HG03060 (cell line): ENCODE data around the gene HCAR2.
"Not testable (repeated sequence)": the region's sequence is repeated elsewhere in the genome, so short reads cannot be mapped to it uniquely, and the experiment has no call there.

ENCODE experiments used
- ATAC-seq: cut with Tn5 transposase; IDR thresholded peaks from one replicate; pipeline ENCODE4 v1.9.1; 2021; ENCODE audit warnings: low read depth, moderate number of reproducible peaks; ENCODE audit not compliant: unreplicated experiment

The HCAR2 gene

DNA sequence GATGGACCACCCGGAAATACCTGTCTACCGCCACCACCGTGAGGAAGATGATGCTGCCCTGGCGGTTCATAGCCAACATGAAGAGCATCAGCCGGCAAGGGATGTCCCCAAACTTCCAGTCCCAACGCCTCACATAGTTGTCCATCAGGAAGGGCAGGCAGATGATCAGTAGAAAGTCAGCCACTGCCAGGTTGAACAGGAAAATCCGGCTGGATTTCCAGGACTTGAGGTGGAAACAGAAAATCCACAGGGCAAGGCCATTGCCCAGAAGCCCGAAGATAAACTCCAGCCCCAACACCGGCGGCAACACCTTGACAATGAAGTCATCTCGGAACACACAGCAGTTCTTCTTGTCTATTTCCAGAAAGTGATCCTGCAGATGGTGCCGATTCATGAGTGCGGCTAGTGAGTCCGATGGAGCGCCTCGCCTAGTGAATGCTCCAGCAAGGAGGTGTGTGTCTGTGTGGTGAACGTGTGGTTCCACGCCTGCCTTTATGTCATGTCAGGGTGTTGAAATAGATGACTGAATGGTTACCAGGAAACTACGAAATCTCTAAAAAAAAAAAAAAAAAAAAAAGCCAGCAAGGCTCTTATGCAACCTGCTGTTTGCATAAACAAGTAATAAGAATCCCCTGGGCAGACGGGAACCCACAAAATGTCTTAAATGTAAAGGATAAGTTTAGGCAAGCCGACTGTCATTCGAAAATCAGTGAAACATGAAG is at the start of gene HCAR2:
HCAR2 (minus strand) TSS at position 468 of the 722 bp plus-strand sequence; CDS start at position 394, 74 bp downstream.
- ATAC-seq: not testable (repeated sequence)

DNA sequence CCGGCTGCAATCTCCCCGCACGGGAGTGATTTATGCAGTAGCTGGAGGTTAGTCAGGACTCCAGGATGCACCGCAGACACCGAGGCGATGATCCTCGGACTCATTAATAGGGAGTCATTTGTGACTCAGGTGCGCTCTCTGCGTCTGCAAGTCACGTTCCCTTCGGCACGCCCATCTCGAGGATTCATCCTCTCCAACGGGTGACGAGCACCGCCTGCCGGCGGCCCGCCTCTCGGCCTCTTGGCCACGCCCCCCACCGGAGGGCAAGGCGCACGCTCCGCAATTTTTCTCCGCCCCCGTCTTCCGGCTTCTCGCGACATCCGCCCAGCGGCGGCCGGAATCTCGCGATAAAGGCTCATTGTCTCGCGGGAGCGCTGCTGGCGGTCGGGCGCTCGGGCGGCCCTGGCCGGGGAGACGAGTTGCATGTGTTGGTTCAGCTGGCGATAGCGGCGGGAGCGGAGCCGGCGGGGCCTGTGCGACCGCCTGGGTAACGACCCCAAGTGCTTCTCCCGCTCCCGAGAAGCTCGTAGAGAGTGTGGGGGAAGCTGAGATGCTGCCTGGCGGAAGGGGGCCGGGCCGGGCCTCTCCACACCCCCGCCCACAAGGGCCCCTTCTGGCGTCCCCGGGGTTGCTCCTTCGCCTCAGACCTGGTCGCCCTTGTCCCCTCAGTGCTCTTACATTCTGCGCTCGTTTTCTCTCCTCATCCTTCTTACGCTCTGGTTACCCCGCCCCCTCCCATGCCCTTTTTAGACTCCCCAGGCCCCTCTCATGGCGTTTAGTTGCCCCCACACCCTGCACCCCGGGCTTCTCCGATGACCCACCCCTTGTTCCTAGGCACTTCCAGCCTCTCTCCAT is 49.5 kb upstream of the HCAR2 start, which contains the start of gene DENR:
DENR (plus strand) TSS at position 361 of the 855 bp plus-strand sequence. CDS start 878 bp downstream, outside the sequence.
- peak; percentile 94 for ATAC-seq

DNA sequence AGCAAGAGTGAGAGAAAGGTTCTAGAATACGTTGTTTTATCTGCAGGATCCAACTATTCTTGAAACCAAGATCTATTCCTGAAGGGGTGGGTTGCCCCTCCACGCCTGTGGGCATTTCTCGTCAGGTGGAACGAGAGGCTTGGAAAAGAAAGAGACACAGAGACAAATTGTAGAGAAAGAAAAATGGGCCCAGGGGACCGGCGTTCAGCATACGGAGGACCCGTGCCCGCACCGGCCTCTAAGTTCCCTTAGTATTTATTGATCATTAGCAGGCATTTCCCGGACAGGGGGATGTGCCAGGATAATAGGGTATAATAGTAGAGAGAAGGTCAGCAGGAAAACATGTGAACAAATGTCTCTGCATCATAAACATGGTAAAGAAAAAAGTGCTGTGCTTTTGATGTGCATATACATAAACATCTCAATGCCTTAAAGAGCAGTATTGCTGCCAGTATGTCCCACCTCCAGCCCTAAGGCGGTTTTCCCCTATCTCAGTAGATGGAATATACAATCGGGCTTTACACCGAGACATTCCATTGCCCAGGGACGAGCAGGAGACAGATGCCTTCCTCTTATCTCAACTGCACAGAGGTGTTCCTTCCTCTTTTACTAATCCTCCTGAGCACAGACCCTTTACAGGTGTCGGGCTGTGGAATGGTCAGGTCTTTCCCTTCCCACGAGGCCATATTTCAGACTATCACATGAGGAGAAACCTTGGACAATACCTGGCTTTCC is 47.8 kb upstream of the HCAR2 start:
- ATAC-seq: not testable (repeated sequence)

DNA sequence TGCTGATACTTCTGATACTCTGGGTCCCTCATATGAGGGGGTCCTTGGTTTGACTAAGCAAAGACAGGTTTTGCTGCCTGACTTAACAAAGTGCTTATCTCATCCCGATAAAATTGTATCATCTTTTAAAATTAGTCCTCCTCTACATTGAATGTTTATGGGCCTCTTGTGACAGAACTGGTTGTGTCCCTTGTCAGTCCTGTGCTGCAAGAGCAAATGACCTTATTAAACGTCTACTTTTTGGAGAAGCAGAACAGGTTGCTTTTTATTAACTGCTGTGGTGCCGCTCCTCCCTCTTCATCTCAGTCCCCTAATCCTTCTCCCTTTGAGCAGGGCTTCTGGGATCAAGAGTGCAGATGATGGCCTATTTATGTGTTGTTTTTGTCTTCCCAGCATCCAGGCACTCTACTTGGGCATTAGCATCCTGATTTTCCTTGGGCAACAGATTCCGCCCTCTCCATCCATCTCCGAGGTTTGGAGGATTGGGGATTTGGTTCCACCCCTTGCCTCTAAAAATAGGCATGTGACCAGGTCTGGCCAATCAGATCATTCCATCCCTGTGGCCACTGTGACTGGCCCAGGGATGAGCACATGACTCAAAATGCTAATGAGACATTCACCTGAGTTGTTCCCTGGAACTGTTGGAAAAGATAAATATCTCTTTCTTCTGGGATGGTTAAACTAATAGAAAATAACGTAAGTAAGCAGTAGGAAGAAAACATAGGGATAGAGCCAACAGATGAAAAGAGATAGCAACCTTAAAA is 46.6 kb upstream of the HCAR2 start:
- no peak for ATAC-seq

DNA sequence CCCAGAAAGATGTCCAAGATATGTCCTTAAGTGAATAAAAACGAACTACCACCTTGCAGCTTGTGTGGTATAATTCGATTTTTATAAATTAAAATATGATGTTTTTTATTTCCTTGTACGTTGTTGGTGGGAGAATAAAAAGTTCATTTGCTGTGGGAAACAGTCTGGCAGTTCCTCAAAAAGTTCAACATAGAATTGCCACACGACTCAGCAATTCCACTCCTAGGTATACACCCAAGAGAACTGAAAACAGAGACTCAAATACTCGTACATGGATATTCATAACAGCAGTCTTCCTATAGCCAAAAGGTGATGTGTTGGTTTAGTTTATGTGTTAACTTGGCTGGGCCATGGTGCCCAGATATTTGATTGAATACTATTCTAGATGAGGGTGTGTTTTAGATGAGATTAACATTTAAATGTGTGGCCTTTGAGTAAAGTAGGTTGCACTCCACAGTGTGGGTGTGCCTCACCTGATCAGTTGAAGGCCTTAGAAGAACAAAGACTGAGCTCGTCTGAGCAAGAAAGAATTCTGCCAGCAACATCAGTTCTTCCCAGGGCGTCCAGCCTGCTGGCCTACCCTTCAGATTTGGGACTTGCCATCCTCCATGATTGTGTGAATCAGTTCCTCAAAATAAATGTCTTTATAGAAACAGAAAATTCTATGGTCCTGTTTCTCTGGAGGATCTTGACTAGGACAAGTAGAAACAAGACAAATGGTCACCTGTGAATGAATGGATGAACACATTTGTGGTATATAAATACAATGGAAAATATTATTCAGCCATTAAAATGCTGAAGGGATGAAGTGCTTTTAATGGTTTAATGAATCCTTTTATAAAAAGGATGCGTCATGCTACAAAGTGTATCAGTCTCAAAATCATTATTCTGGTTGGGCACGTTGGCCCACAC is 44.3 kb upstream of the HCAR2 start:
- ATAC-seq: no peak

DNA sequence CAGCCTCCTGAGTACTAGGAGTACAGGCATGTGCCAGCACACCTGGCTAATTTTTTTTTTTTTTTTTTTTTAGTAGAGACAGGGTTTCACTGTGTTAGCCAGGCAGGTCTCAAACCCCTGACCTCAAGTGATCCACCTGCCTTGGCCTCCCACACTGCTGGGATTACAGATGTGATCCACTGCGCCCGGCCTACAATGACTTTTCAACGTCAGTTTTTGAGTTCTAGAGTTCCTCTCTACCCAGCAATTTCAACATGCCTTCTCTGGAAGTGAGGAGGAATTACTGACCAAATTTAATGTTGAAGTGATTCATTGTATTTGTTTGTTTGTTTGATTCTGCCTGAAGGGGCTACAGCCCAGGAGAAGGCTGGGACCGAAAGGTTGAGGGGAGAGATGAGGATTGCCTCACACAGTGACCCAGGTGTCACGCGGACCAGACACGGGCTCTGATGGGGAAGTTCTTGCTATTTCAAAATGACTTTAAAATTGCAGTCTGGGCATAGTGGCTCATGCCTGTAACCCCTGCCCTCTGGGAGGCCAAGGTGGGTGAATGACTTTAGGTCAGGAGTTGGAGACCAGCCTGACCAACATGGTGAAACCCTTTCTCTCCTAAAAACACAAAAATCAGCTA is 40.9 kb upstream of the HCAR2 start:
- no peak for ATAC-seq

DNA sequence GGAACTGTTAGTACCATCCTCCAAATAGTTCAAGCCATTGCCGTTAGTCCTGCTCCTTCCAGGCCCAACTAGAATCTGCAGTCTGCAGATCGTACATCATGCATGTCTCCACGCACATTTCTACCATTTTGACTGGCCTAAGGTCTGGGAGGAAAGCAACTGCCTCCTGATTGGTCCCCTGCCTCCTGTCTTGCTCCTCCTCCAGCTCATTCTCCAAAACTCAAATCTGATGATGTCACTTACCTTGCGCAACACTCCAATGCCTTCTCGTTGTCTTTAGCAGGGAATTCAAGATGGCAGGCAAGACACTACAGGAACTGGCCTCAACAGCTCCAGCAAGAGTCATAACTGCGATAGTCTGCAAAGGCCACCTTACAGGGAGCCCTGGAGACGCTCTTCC is 37.2 kb upstream of the HCAR2 start:
- ATAC-seq: no peak

DNA sequence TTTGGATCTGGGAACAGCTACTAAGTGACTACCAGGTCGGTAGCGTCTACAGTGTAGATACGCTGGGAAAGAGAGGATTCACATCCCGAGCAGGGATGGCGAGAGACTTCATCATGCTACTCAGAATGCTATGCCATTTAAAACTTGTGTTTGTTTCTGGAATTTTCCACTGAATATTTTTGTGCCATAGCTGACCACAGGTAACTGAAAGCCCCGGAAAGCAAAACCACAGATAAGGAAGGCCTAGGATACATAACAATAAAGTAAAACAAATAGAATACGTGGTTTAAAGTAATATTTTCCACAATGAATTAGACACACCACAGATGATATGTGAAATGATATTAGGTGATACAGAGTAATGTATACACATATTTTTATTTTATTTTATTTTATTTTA is 35.4 kb upstream of the HCAR2 start:
- no peak for ATAC-seq

DNA sequence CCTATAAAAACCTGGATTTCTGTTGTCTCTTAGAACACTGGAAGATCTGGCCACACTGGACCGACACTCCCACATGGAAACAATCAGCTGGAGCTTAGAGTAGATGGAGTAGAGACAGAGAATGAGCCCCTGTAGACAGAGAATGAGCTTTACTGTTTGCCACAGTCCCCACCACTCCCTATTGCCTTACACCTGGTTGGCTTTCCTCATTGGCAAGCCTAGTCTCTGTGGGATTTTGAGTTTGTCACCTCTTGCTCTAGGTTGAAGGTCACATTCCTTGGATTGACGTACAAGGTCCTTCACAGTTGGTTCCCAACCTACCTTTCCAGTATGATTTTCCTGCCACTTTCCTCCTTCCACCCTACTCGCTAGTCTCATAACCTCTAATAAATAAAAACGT is 29.5 kb upstream of the HCAR2 start:
- no peak for ATAC-seq

DNA sequence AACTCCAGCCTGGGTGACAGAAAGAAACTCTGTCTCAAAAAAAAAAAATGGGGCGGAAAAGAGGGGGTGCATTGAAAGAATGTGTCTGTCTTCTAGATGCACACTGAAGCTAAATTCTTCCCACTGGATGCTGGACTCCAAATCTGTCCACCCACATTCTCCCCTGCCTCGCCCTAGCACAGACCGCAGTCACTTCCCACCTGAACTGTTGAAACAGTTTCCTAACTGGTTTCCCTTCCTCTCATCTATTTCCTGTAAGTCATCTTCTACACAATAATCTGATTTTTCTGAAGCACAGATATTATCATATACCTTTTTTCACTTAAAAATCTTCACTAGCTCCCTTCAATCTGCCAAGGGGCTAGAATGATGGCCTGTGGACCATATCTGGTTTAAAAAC is 29.0 kb upstream of the HCAR2 start:
- no peak for ATAC-seq

DNA sequence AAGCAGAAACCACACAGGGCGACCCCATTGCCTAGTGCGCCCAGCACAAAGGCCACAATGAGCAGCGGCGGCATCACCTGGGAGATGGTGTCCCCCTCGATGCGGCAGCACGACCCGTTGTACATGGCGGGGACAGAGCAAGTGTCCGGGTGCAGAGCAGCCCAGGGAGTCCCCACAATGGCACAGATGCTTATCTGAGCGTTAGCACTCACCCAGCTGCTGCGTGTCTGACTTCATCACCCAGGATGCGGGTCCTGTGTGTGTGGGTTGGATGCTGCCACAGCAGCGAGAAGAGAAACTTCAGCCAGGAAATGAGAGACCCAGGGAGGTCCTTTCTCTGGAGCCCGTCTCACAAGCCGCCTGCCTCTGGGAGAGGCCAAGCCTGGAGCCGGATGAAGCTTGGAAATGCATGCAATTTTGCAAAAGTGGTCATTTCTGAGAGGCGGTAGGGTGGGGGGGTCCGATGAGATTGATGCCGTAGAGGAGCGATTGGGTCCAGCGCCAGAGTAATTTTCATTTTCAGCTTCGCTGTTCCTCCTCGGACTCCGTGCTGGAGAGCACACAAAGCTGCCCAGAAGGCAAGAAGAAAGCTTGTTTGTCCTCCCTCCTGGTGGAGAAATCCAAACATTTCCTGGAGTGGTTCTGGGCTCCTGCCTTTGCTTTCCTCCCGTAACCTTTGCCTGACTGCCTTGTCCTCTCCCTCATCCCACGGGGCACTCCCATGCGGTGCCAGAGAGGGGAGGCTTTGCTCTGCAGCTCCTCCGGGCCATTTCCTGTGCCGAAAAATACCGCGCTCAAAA is 27.3 kb upstream of the HCAR2 start, which contains the start of gene HCAR1:
HCAR1 (minus strand) TSS at position 630 of the 800 bp plus-strand sequence; CDS start at position 125, 505 bp downstream.
- no peak for ATAC-seq

DNA sequence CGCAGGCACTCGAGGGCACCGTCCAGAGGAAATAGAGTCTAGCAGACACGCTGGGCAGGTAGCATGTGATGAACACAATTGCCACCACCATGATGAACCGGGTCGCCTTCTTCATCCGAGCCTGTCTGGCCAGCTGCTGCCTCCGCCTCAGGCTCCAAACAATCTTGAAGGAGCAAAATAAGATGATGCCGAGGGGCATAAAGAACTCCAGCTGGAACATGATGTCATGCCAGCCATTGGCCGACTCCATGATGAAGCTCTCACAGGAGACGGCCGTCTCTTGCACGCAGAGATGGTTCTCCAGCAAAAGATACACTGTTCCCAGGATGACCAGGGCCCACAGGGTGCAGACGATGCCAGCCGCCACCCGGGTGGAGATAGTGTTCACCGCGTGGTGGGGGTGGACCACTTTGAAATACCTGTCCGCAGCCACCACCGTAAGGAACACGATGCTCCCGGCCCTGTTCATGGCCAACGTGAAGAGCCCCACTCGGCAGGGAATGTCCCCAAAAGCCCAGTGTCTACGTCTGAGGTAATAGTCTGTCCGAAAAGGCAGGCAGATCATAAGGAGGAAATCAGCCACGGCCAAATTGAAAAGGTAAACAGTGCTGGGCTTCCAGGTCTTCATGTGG is 26.5 kb upstream of the HCAR2 start:
- ATAC-seq: no peak

DNA sequence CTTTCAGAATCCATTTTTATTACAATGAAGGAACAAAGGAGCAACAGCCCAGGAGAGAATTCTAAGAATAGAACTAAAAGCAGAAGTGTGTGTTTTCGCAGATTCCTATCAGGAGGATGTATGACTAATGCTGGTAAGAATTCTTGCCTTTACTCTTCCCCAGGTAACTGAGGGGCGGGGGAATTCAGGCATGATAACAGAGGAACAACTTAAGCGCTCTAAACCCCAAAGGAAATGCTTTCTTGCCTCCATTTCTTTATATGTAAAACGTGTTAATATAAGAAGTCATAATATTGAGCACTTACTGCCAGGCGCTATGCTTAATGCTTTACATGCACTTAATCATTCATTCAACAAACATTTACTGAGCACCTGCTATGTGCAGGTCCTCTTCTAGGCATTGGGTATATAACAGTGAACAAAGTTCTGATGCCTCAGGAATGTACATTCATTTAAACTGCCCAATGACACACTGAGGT is 23.0 kb upstream of the HCAR2 start:
- ATAC-seq: no peak

DNA sequence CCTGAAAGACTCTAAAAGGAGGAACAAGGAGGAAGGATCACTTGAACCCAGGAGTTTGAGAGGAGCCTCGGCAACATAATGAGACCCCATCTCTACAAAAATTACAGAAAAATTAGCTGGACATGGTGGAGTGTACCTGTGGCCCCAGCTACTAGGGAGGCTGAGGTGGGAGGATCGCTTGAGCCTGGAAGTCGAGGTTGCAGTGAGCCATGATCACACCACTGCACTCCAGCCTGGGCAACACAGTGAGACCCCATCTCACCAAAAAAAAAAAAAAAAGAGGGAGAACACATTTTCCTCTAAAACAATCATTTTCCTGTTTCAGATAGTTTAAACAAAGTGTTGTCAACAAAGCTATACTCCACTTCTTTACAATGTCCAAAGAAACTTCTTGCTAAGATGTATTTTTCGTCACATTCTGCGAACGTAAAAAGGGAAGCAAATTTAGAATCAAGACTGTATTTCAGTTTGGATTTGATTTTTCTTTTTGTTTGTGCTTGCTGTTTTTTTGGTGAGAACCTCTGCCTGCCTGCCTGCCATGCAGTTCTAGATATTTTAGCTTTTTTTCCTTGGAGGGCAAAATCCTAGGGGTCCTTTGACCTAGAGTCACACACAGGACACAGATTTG is 22.4 kb upstream of the HCAR2 start:
- ATAC-seq: no peak

DNA sequence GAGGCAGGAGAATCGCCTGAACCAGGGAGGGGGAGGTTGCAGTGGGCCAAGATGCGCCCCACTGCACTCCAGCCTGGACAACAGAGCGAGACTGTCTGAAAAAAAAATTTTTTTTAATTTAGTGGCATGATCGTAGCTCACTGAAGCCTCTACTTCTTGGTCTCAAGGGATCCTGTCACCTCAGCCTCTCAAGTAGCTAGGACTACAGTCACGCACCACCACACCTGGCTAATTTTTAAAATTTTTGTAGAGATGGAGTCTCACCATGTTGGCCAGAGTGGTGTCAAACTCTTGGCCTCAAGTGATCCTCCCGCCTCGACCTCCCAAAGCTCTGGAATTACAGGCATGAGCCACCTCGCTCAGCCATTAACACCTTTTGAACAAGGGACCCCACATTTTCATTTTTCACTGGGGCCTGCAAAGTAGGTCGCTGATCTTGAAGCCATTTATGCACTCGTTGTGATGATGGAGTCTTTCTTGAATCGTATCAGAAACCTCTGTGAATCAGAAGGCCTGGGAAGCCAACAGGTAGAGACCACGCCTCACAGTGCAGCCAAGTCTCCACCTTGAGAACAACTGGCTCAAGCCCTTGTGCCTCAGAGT is 21.6 kb upstream of the HCAR2 start:
- peak; percentile 53 for ATAC-seq

DNA sequence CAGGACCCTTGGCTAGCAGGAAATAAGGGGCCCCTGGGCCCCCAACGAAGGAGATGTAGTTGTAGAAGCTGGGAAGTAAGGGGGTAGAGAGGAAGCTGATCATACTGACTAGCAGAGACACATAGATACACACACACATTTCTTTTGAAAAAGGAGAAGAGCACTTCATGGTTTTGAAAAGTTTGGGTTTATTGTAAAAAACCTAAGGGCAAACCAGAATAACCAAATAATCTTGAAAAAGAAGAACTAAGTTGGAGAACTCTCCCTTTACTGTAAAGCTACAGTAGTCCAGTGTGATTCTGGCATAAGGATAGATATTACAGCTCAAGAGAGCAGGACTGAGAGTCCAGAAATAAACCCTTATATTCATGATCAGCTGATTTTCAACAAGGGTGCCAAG is 19.2 kb upstream of the HCAR2 start:
- no peak for ATAC-seq
